Endothelial cell of umbilical vein (primary cell): ENCODE data around the gene NRG3. TPM values are rescaled to one million over a fixed set of nuclear protein-coding genes. Genes with fewer than 3 reads are reported as not detected.

Experiments
- BruUV-seq: library from RNA; stranded (reverse); fragments of 400-500 nt; replicated peaks from 2 replicates; lab custom pipeline; 2021; lab: Mats Ljungman, UMichigan
- CTCF ChIA-PET: fragments of 300-600, 350-600 bp; sonication (Branson Sonifier 250); formaldehyde crosslinking; loops from one replicate; lab custom pipeline; 2021; ENCODE audit warnings: antibody characterized with exemption, inconsistent platforms; lab: Charles Lee
- POLR2A ChIA-PET: fragments of 300-600, 350-600 bp; sonication (Branson Sonifier 250); formaldehyde crosslinking; loops from one replicate; lab custom pipeline; 2021; ENCODE audit warnings: antibody characterized with exemption, inconsistent platforms; lab: Charles Lee
- DNase-seq: peaks from one replicate; pipeline ENCODE4 v3.0.0-alpha.2; 2011; ENCODE audit warnings: low read depth, low spot score
- FAIRE-seq: peaks from 2 replicates; lab custom pipeline; 2011; peaks lifted over from hg19 to GRCh38; lab: Jason Lieb, UNC
- H2AFZ ChIP-seq: 2 replicates; pipeline ENCODE4 v1.6.0; 2012; ENCODE audit warnings: low read depth, low read length, control low read depth, inconsistent platforms
- H3K27ac ChIP-seq: 2 replicates; pipeline ENCODE4 v1.5.1; 2011; ENCODE audit warnings: low read depth, mild to moderate bottlenecking, control low read depth, low read length, moderate library complexity; ENCODE audit not compliant: insufficient read depth
- H3K27me3 ChIP-seq, 2 experiments: 2 replicates each; pipeline versions ENCODE4 v1.6.0 to v1.6.1; 2011; ENCODE audit warnings: low read length in 2 of 2, mixed read lengths in 1 of 2; ENCODE audit not compliant: control insufficient read depth in 2 of 2, insufficient read depth in 2 of 2
- H3K36me3 ChIP-seq, 2 experiments: 2 replicates in 1 of 2; 3 replicates in 1 of 2; pipeline ENCODE4 v1.5.1; 2011; ENCODE audit warnings: low read length in 2 of 2, mild to moderate bottlenecking in 1 of 2, moderate library complexity in 1 of 2; ENCODE audit not compliant: control insufficient read depth in 2 of 2, insufficient read depth in 2 of 2; ENCODE audit errors: extremely low read depth in 1 of 2
- H3K4me1 ChIP-seq: 3 replicates; pipeline ENCODE4 v1.5.1; 2011; ENCODE audit warnings: mild to moderate bottlenecking, low read length; ENCODE audit not compliant: control insufficient read depth, insufficient read depth; ENCODE audit errors: extremely low read depth
- H3K4me2 ChIP-seq: 2 replicates; pipeline ENCODE4 v1.6.1; 2011; ENCODE audit warnings: low read length, control low read depth, mixed read lengths; ENCODE audit not compliant: insufficient read depth
- H3K4me3 ChIP-seq, 3 experiments: fragments of 200-600 bp in 1 of 3; sonication (generic), shearing (Covaris generic) in 1 of 3; replicated peaks in 1 of 3; 2 replicates each; pipeline ENCODE4 v1.5.1; 2011 to 2016; ENCODE audit warnings: control low read depth in 3 of 3, low read length in 3 of 3, mild to moderate bottlenecking in 2 of 3, inconsistent platforms in 1 of 3, low read depth in 1 of 3, moderate library complexity in 1 of 3; ENCODE audit not compliant: insufficient read depth in 1 of 3
- H3K79me2 ChIP-seq: 2 replicates; pipeline ENCODE4 v1.6.0; 2012; ENCODE audit warnings: low read length, inconsistent platforms; ENCODE audit not compliant: control insufficient read depth, insufficient read depth
- H3K9ac ChIP-seq: replicated peaks from 2 replicates; pipeline ENCODE3; 2011; ENCODE audit warnings: low read length, control low read depth; ENCODE audit not compliant: insufficient read depth; ENCODE audit errors: extremely low read depth
- H3K9me1 ChIP-seq: replicated peaks from 3 replicates; pipeline ENCODE4 v1.6.0; 2011; ENCODE audit warnings: mild to moderate bottlenecking, low read length; ENCODE audit not compliant: control insufficient read depth, insufficient read depth; ENCODE audit errors: extremely low read depth
- H3K9me3 ChIP-seq: replicated peaks from 2 replicates; pipeline ENCODE4 v1.5.1; 2012; ENCODE audit warnings: low read length, inconsistent platforms; ENCODE audit not compliant: control insufficient read depth, insufficient read depth
- H4K20me1 ChIP-seq: replicated peaks from 2 replicates; pipeline ENCODE3; 2011; ENCODE audit warnings: mild to moderate bottlenecking, low read length; ENCODE audit not compliant: control insufficient read depth, insufficient read depth; ENCODE audit errors: extremely low read depth
- EZH2 ChIP-seq: IDR thresholded peaks from 2 replicates; pipeline ENCODE4 v1.6.1; 2012; ENCODE audit warnings: borderline replicate concordance, low read depth, mild to moderate bottlenecking, moderate library complexity, low read length, inconsistent platforms; ENCODE audit not compliant: severe bottlenecking
- FOS ChIP-seq: IDR thresholded peaks from 2 replicates; pipeline ENCODE4 v1.6.1; 2011; ENCODE audit warnings: mild to moderate bottlenecking, low read length, moderate library complexity, borderline replicate concordance; ENCODE audit not compliant: insufficient read depth
- GATA2 ChIP-seq: IDR thresholded peaks from 2 replicates; pipeline ENCODE4 v1.7.0; 2011; ENCODE audit warnings: low read depth, mild to moderate bottlenecking, moderate library complexity, mixed read lengths, low read length; ENCODE audit not compliant: insufficient read length, insufficient read depth
- JUN ChIP-seq: IDR thresholded peaks from 2 replicates; pipeline ENCODE4 v1.6.1; 2011; ENCODE audit warnings: borderline replicate concordance, low read depth; ENCODE audit not compliant: insufficient read length, insufficient read depth
- MYC ChIP-seq: IDR thresholded peaks from one replicate; pipeline ENCODE4 v1.6.1; 2011; ENCODE audit warnings: mild to moderate bottlenecking, low read depth, low read length
- POLR2A ChIP-seq: IDR thresholded peaks from 2 replicates; pipeline ENCODE4 v1.6.1; 2012; ENCODE audit warnings: low read depth, mild to moderate bottlenecking, control low read depth, low read length
- POLR2AphosphoS5 ChIP-seq: IDR thresholded peaks from 2 replicates; pipeline ENCODE4 v1.6.1; 2012; ENCODE audit warnings: low read depth, mild to moderate bottlenecking, control low read depth, low read length, moderate library complexity; ENCODE audit not compliant: insufficient read depth
- dilution Hi-C: fragments of 300-500 bp; cut with MboI; formaldehyde crosslinking; loops from one replicate; pipeline ENCODE4 v1.15.0; 2019; ENCODE audit warnings: low sequenced_read_pairs; ENCODE audit not compliant: extremely low pct_ligation_motif_present
- intact Hi-C: fragments of 100-400 bp; cut with micrococcal nuclease; formaldehyde crosslinking; loops from one replicate; pipeline ENCODE4 v1.10.0; 2022
- polyA plus RNA-seq, 4 experiments: library from polyadenylated mRNA; depleted of rRNA in 3 of 4; stranded (reverse) in 3 of 4; unstranded in 1 of 4; fragments of >200 nt; gene quantifications; 2 replicates each; pipeline versions ENCODE4 v1.2.1 to v1.2.3, GENCODE V29; 2011 to 2012; ENCODE audit warnings: missing spikeins in 1 of 4
- total RNA-seq: library from RNA; stranded (reverse); gene quantifications from 2 replicates; pipeline ENCODE4 v1.2.3, GENCODE V29; 2021
- TF ChIP-seq, protein P1 (sequence below), 2 donors: IDR thresholded peaks; 1 replicate in 1 of 2; 2 replicates in 1 of 2; pipeline ENCODE4 v1.5.1; 2011; ENCODE audit warnings: low read length in 2 of 2, mild to moderate bottlenecking in 2 of 2, moderate library complexity in 2 of 2, control low read depth in 1 of 2, inconsistent platforms in 1 of 2, low read depth in 1 of 2; ENCODE audit not compliant: insufficient read depth in 1 of 2; ENCODE audit errors: extremely low read depth in 1 of 2
- TF ChIP-seq, protein P2 (sequence below): IDR thresholded peaks from 2 replicates; pipeline ENCODE4 v1.6.1; 2011; ENCODE audit not compliant: insufficient read depth, insufficient read length

The NRG3 gene
- total and polyA plus RNA-seq, 2 donors (not counting 3 experiments of a cell fraction or from before 2014, with no cell fraction given): 1.9 to 3.9 TPM

DNA sequence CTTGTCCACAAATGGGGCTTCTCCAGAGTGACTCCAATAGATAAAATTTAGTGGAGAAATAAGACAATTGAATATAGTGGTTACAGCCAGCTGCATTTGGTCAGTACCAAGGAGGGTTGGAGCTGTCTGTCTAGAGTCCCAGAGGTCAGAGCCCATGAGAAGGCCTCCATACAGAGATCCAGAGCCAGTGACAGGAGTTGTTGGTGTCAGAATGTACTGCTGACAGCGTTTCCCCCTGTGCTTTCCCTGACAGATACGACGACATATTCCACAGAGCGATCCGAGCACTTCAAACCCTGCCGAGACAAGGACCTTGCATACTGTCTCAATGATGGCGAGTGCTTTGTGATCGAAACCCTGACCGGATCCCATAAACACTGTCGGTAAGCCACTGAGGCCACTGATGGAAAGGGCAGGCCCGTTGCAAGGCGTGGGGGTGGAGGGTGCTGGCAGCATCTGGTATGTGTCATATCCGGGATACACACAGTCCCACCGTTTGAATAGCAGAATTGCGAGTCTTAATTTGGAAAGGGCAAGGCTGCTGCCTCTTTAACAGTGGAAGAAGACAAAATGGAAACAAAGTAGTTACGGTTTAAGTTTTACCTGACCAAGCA is 483.6 kb downstream of the NRG3 start:
- Histone ChIP-seq H3K4me1 (no peaks in the 10 kb centered on the region), H3K4me3 (no peak overlapping the region), H2AFZ (no peak overlapping the region), H3K79me2 (no peaks in the 10 kb centered on the region), H3K9me1 (no peaks in the 10 kb centered on the region), H3K9ac (no peak overlapping the region), H4K20me1 (no peaks in the 10 kb centered on the region), H3K27me3 (no peaks in the 10 kb centered on the region), H3K9me3 (no peaks in the 10 kb centered on the region), H3K27ac (no peak overlapping the region), H3K4me2 (no peak overlapping the region), H3K36me3 (no peaks in the 10 kb centered on the region)
- dilution Hi-C loops: no loop called here
- FAIRE-seq (no peak), DNase-seq (no peak)
- no TSS peak for BruUV-seq
- no peak for TF ChIP-seq GATA2
- TF ChIP-seq, protein P1, sequence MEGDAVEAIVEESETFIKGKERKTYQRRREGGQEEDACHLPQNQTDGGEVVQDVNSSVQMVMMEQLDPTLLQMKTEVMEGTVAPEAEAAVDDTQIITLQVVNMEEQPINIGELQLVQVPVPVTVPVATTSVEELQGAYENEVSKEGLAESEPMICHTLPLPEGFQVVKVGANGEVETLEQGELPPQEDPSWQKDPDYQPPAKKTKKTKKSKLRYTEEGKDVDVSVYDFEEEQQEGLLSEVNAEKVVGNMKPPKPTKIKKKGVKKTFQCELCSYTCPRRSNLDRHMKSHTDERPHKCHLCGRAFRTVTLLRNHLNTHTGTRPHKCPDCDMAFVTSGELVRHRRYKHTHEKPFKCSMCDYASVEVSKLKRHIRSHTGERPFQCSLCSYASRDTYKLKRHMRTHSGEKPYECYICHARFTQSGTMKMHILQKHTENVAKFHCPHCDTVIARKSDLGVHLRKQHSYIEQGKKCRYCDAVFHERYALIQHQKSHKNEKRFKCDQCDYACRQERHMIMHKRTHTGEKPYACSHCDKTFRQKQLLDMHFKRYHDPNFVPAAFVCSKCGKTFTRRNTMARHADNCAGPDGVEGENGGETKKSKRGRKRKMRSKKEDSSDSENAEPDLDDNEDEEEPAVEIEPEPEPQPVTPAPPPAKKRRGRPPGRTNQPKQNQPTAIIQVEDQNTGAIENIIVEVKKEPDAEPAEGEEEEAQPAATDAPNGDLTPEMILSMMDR (IDR thresholded peaks at IDR 0.05; ENCODE audit: extremely low read depth in 1 of 2, insufficient read depth in 1 of 2, low read depth in 1 of 2, low read length in 2 of 2): no peak
- no peak for TF ChIP-seq POLR2A
- TF ChIP-seq MYC: no peak
- no peak for TF ChIP-seq FOS
- no peak for TF ChIP-seq EZH2
- no peak for TF ChIP-seq POLR2AphosphoS5
- TF ChIP-seq, protein P2, sequence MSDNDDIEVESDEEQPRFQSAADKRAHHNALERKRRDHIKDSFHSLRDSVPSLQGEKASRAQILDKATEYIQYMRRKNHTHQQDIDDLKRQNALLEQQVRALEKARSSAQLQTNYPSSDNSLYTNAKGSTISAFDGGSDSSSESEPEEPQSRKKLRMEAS: no peak
- no peak for TF ChIP-seq JUN
- ChIA-PET CTCF (no interaction called here), POLR2A (no interaction called here)
- intact Hi-C loops: no loop called here
